GM20431 (cell line): ENCODE results near the gene ACTL9.
"Not testable (repeated sequence)": the region's sequence is repeated elsewhere in the genome, so short reads cannot be mapped to it uniquely, and the experiment has no call there.

ENCODE experiments used
- in situ Hi-C: fragments of 300-500 bp; cut with MseI, MboI; formaldehyde crosslinking; loops from one replicate; pipeline ENCODE4 v1.15.0; 2020; ENCODE audit warnings: low sequenced_read_pairs; ENCODE audit not compliant: unreplicated experiment

The ACTL9 gene, protein sequence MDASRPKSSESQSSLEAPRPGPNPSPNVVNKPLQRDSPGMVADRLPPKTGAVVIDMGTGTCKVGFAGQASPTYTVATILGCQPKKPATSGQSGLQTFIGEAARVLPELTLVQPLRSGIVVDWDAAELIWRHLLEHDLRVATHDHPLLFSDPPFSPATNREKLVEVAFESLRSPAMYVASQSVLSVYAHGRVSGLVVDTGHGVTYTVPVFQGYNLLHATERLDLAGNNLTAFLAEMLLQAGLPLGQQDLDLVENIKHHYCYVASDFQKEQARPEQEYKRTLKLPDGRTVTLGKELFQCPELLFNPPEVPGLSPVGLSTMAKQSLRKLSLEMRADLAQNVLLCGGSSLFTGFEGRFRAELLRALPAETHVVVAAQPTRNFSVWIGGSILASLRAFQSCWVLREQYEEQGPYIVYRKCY

DNA sequence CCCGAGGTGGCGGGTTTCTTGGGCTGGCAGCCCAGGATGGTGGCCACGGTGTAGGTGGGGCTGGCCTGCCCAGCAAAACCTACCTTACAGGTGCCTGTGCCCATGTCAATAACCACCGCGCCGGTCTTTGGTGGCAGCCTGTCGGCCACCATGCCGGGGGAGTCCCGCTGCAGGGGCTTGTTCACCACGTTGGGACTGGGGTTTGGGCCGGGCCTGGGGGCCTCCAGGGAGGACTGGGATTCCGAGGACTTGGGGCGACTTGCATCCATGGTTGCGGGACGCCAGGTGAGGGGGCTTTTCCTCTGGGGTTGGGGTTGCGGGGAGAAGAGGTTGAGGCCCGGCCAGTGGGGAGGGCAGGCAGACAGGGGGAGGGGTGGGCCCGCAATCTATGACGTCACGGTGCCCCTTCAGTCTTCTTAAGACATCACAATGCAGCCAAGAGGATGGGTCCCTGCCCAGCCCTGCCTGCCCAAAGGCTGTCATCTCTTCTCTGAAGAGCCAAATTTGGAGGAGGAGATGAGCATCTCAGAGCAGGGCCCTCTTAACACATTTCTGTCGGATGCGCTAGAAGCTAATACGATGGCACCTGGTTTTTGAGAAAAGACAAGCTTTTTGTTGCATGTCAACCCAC is at the start of gene ACTL9:
Gene ACTL9 (minus strand): TSS at position 363 of the 631 bp plus-strand sequence. CDS start 94 bp downstream, at position 269.
- in situ Hi-C loops: no loop called here

DNA sequence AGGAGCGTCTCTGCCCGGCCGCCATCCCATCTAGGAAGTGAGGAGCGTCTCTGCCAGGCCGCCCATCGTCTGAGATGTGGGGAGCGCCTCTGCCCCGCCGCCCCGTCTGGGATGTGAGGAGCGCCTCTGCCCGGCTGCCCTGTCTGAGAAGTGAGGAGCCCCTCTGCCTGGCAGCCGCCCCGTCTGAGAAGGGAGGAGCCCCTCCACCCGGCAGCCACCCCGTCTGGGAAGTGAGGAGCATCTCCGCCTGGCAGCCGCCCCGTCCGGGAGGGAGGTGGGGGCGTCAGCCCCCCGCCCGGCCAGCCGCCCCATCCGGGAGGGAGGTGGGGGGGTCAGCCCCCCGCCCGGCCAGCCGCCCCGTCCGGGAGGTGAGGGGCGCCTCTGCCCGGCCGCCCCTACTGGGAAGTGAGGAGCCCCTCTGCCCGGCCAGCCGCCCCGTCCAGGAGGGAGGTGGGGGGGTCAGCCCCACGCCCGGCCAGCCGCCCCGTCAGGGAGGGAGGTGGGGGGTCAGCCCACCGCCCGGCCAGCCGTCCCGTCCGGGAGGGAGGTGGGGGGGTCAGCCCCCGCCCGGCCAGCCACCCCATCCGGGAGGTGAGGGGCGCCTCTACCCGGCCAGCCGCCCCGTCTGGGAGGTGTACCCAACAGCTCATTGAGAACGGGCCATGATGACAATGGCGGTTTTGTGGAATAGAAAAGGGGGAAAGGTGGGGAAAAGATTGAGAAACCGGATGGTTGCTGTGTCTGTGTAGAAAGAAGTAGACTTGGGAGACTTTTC is 40.9 kb upstream of the ACTL9 start:
- in situ Hi-C loops: not testable (repeated sequence)

DNA sequence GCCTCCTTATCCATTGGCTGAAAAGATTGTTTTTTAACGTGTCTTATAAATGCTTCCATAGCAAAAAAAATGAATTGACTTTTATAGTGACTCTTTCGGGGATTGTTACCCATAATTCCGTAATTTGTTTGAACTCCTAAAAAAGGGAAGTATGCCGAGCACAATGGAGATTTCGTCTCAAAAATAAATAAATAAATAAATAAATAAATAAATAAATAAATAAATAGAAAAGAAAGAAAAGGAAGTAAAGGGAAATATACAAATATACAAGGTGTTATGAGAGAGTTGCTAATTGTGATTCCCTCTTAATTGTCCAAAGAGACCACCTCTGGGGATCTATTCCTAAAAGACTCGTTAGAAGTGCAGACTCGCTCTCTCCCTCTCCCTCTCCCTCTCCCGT is 39.8 kb upstream of the ACTL9 start:
- in situ Hi-C loops: no loop called here

DNA sequence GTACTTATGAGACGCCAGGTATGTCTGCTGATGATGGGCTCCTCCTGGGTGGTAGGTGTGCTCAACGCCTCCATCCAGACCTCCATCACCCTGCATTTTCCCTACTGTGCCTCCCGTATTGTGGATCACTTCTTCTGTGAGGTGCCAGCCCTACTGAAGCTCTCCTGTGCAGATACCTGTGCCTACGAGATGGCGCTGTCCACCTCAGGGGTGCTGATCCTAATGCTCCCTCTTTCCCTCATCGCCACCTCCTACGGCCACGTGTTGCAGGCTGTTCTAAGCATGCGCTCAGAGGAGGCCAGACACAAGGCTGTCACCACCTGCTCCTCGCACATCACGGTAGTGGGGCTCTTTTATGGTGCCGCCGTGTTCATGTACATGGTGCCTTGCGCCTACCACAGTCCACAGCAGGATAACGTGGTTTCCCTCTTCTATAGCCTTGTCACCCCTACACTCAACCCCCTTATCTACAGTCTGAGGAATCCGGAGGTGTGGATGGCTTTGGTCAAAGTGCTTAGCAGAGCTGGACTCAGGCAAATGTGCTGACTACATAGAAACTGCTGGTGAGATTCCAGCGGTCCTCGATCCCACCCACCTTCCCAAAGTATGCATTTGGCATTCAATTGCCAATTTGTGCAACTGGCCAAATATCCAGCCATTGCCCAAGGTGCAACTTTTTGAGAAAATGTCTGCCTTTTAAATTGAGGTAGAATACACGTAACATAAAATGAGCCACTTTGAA is 33.0 kb upstream of the ACTL9 start:
- in situ Hi-C loops: no loop called here

DNA sequence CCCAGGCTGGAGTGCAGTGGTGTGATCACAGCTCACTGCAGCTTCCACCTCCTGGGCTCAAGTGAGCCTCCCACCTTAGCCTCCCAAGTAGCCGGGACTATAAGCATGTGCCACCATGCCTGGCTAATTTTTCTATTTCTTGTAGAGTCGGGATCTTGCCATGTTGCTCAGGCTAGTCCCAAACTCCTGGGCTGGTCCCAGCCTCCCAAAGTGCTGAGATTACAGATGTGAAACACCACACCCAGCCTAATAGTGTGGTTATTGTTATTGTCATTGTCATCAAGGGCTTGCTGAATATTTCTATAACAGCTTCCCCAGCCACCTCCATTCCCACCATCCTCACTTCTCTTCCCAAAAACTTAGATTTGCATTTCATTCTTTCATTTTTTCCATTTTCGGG is 25.7 kb upstream of the ACTL9 start:
- in situ Hi-C loops: no loop called here

DNA sequence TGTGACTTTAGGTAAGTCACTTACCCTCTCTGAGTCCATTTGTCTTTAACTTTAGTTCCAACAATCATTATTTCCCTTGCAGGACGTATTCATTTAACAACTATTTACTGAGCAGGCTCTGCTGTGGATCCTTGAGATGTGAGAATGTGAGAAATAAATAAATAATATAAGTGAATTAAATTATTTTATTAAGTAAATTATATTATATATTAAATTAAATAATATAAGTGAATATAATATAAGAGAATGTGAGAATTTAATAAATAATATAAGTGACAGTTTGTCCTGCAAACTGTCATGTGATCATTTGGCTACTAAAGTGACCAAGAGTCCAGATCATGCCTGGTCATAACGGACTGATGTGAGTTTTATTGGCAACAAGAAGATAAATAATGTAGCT is 23.4 kb upstream of the ACTL9 start:
- in situ Hi-C loops: no loop called here

DNA sequence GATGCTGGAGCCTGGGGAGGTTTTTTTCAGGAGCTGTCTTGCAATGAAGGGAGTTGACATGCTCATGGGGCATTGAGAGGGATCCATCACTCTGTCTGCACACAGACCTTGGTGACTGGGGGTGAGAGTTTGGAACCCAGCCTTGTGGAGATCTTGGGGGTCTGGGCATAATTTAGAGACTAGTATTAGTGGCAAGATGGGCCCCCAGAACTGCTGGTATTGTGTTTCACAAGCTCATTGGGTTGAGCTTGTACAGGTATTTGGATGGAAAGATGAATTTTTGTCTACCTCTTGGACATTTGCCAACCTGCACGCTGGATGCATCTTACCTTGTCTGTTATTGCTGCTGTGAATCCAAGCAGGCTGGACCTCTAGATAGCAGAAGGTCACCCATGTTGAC is 22.7 kb upstream of the ACTL9 start, which contains the start of gene OR2Z1:
Gene OR2Z1 (plus strand): TSS at position 301 of the 400 bp plus-strand sequence. CDS start 9,395 bp downstream, outside the sequence.
- in situ Hi-C loops: no loop called here

DNA sequence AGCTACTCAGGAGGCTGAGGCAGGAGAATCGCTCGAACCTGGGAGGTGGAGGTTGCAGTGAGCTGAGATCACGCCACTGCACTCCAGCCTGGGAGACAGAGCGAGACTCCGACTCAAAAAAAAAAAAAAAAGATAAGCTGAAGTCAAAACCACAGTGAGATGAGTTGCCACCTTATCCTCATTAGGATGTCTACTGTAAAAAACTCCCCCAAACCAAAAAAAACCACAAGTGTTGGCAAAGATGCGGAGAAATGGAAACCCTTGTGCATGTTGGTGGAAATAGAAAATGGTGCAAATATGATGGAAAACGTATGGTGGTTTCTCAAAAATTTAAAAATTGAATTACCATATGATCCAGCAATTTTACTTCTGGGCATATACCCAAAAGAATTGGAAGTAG is 11.7 kb upstream of the ACTL9 start:
- in situ Hi-C loops: not testable (repeated sequence)

DNA sequence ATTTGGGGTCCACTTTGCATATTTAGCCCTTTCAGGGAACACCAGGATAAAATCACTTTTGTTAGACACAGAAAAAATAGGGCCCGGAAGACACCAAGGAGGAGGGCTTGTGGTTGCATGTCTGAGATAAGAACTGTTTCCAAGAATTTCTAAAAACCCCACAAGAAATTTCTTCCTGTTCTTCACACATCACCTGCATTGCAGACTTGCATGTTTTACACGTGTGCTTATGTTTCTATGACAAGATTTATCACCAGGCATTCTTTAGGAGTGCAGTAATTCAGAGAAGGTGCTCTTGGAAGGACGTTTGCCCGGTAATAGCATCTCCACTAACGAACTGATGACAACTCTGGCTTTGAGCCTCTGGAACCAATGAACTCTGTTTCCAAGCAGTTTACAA is 7.1 kb upstream of the ACTL9 start:
- in situ Hi-C loops: no loop called here

DNA sequence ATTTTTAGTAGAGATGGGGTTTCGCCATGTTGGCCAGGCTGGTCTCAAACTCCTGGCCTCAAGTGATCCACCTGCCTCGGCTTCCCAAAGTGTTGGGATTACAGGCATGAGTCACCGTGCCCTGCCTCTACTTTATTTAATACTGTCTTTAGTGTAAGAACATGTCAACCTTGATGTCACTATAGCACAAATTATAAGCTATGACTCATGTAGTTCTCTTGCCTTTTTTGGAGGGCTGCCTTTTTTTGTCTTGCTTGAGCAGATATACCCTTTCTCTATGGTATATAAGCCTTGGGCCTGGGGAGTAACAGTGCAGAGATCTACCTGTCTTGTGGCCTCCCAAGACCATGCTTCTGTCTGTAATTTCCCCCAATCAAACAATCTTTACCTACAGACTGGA is 6.7 kb upstream of the ACTL9 start:
- in situ Hi-C loops: not testable (repeated sequence)

DNA sequence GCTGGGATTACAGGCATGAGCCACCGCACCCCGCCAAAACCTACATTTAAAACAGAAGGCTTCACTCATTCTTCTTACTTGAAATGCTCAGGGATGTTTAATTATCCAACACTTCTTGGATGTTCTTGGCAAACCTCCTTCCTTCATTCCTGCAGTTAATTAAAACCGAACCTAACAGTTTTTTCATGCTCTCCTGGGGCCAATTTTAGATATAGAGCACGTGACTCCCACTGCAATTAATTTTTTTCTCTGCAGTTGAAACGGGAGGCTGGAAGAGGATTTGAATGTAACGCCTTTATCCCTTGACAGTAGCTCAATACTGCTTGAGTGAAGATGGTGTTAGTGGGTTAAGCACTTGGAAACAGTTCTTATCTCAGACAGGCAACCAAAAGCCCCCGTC is 4.6 kb upstream of the ACTL9 start:
- in situ Hi-C loops: no loop called here

DNA sequence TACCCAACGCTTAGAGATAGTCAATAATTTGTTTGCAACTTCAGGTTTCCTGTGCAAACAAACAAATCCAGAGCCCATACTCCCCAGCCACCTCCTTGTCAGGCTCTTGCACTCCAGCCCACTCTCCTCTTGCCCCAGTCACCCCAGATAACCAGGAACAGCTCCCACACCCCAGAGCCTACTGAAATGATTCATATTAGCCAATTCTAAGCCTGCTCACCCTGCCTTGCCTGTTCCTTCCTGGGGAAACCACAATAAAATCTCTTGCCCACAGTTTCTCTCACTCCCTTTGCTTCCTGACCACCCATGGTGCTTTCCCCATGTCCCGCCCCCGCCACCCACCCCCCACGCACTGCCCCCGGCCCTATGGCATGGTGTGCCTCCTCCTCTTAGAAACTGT is 3.8 kb upstream of the ACTL9 start:
- in situ Hi-C loops: no loop called here

DNA sequence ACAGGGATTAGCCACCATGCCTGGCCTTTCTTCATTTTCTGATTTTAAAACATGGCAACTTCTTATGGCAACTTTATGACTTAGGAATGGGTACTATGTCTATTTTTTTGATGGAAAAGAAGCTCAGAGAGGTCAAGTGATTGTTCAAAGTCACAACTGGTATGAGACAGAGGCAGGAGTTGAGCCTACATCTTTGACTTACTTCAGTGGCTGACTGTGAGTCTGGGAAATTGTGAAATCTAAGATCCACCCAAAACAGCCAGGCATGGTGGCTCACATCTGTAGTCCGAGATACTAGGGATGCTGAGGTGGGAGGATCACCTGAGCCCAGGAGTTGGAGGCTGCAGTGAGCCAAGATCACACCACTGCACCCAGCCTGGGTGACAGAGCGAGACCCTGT is 2.4 kb upstream of the ACTL9 start:
- in situ Hi-C loops: no loop called here

DNA sequence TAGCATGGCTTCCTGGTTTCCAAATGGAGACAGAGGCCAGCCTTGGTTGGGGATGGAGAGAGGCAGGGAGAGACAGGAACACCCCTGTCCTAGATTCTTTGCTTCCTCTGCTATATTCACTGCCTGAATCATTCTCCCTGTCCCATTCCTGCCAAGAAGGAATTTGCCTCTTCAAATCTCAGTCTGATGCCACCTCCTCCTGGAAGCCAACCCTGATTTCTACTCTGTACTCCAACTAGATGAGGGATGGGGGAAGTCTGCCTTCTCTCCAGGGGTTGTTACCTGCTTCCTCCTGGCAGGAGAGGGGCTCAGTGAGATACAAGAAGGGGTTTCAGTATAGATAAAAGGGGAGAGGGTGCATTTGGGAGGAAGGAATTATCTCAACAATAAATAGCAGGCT is 1.3 kb upstream of the ACTL9 start:
- in situ Hi-C loops: no loop called here

DNA sequence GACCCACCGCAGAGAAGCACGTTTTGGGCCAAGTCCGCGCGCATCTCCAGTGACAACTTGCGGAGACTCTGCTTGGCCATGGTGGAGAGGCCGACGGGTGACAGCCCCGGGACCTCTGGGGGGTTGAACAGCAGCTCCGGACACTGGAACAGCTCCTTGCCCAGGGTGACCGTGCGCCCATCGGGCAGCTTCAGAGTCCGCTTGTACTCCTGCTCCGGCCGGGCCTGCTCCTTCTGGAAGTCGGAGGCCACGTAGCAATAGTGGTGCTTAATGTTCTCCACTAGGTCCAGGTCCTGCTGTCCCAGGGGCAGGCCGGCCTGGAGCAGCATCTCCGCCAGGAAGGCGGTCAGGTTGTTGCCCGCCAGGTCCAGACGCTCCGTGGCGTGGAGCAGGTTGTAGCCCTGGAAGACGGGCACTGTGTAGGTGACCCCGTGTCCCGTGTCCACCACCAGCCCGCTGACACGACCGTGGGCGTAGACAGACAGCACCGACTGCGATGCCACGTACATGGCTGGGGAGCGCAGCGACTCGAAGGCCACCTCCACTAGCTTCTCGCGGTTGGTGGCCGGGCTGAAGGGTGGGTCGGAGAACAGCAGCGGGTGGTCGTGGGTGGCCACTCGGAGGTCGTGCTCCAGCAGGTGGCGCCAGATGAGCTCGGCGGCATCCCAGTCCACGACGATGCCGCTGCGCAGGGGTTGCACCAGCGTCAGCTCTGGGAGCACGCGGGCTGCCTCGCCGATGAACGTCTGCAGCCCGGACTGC is 743 bp downstream of the ACTL9 start:
- in situ Hi-C loops: no loop called here

DNA sequence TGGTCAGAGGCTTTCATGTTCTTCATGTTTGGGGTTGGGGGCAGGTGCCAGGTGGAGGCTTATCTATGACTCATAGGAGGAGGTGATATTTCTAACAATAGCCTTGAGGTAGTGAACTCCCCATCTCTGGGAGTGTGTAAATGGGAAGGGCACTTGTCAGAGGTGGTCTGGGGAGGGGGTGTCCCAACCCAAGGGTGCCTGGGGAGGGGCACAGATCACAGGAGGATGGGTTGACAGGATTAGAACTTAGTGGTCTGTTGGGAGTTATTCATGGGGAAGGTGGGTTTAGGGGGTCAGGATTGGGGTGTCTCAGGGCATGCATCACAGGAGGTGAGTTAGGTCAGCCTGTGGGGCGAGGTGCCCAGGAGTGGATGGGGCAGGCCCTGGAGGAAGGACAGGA is 1.6 kb downstream of the ACTL9 start:
- in situ Hi-C loops: no loop called here

DNA sequence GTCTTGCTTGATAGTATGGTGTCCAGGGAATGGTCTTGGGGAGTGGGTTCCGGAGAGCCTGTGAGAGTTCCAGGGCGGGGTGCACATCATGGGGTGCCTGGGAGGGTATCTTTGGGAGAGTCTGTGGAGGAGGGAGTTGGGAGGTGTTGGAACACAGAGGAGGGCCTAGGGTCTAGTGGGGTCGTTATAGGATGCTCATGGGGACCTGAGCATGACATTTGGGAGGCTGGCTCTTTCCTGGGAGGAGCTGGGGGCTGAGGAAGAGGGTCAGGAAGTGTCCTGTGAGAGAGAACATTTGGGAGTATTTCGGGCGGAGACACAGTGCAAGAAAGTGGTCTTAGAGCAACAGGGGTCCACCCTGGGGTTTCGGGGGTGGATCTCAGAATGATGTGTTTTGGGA is 2.7 kb downstream of the ACTL9 start:
- in situ Hi-C loops: no loop called here

DNA sequence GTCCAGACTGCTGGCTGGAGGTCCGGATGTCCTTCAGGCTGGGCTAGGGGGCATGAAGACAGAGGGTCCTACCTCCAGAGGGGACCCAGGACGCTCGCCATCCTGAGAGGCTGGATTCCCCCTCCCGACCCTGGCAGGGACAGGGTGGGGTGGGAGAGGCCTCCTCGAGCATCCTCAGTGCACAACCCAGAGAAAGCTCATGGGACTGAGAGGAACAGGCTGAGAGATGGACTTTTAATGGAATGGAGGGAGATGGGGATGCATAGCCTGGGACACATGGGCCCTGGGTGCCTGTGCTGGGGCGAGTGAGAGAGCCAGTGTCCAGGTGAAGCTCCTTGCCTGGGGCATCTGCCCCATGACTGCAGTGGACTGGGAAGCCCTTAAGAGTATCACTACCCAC is 3.1 kb downstream of the ACTL9 start:
- in situ Hi-C loops: no loop called here

DNA sequence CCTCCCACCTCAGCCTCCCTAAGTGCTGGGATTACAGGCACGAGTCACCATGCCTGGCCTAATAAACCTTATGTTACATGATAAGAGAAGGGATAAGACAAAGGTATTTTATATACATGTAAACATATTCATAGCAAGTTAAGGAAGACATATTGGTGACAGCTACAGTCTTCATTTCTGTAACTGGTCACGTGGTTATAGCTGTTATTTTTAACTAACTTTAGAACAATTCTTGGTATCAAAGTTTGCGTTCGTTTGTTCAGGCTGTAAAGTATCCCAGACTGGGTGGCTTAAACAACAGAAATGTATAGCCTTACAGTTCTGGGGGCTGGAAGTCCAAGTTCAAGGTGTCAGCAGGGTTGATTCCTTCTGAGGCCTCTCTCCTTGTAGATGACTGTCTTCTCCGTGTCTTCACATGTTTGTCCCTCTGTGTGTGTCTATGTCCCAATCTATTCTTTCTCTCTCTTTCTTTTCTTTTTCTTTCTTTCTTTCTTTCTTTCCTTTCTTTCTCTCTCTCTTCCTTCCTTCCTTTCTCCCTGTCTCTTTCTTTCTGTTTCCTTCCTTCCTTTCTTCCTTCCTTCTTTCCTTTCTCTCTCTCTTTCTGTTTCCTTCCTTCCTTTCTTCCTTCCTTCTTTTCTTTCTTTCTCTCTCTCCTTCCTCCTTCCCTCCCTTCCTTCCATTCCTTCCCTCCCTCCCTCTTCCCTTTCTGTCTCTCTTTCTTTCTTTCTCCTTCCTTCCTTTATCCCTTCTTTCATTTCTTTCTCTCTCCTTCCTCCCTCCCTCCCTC is 7.6 kb downstream of the ACTL9 start:
- in situ Hi-C loops: no loop called here
